Fibroblast of peridontal ligament (primary cell): ENCODE data around the gene THSD4.

ENCODE experiments used
- DNase-seq: peaks from one replicate; pipeline ENCODE4 v3.0.0-alpha.2; 2010; ENCODE audit errors: extremely low read depth

THSD4 gene

DNA sequence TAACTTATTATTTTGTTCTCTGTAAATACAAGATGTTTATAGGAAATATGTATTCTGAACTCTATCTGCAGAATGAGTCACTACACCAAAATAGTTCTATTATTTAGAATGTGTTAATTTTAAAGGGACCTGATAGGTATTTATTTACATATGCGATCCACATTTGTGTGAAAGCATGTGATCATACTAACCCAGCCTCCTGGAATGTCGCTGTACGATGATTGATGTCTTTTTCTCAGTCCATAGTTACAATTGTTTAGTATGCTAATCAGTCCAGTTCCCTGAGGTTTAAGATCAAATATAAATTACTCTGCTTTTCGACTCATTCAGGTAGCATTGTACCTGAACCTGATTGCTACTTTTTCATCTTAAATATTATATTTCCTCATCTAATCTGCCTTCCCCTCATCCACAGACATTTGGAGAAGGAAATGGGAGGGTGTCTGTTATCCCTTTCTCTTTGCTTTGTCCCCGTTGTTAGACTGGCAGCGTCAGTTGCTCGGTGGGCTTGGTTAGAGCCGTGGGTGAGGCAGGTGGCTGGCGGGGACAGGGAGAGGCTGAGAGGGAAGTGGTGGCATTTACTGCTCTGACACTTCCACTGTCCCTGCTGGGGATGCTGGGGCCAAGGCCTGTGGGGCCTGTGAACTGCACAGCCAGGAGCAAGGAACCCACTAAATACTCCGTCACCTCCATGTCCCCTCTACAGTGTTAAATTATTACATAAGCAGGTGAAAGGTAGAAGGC lies 667.3 kb downstream of the THSD4 start:
- no peak for DNase-seq

DNA sequence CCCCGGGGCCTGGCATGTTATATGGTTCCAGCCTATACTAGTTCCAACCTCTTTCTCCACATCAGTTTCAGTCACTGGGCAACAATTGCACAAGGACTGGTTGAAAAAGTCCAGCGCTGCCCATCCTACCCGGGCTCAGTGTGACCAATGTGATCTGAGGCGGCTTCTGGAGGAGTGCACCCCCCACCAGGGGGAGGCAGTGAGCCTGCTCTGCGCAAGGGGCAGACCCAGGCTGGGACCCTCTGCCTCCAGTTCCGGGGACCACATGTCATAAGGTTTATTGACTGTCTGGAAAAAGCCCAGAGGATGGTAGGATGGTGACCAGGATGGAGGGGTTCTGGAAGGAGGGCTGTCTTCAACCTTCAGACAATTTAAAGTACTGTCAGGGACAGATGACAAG lies 669.4 kb downstream of the THSD4 start:
- DNase-seq: no peak

DNA sequence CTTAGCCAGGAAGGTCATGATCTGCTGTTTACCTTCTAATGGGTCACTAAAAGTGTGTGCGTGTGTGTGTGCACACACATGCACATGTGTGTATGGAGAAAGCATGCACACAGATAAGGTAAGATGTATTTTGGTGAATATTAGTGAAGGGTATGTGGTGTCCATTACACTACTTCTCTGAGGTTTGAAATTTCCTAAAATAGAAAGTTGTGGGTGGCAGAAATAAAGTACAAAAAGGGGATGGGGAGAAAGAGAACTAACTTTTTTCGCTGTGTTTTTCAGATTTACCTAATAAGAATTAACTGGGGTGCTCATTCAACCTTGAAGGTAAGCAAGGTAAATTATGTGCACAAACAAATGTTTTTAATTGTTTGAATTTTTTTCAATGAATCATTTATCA lies 670.7 kb downstream of the THSD4 start:
- no peak for DNase-seq

DNA sequence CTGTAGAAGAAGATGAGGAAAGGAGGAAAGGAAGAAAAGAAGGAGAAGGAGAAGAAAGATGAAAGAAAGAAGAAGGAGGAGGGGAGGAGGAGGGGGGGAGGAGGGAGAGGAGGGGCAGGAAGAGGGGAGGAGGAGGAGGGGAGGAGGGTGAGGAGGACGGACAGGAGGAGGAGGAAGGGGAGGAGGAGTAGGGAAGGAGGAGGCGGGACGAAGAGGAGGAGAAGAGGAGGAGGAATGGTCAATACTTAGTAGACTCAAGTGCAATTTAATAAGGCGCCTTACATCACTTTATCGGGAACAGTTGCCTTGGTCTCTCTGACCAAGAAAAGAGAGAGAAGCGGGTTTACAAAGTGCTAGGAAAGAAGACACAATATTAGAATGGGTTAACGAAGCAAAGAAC lies 671.4 kb downstream of the THSD4 start:
- no peak for DNase-seq

DNA sequence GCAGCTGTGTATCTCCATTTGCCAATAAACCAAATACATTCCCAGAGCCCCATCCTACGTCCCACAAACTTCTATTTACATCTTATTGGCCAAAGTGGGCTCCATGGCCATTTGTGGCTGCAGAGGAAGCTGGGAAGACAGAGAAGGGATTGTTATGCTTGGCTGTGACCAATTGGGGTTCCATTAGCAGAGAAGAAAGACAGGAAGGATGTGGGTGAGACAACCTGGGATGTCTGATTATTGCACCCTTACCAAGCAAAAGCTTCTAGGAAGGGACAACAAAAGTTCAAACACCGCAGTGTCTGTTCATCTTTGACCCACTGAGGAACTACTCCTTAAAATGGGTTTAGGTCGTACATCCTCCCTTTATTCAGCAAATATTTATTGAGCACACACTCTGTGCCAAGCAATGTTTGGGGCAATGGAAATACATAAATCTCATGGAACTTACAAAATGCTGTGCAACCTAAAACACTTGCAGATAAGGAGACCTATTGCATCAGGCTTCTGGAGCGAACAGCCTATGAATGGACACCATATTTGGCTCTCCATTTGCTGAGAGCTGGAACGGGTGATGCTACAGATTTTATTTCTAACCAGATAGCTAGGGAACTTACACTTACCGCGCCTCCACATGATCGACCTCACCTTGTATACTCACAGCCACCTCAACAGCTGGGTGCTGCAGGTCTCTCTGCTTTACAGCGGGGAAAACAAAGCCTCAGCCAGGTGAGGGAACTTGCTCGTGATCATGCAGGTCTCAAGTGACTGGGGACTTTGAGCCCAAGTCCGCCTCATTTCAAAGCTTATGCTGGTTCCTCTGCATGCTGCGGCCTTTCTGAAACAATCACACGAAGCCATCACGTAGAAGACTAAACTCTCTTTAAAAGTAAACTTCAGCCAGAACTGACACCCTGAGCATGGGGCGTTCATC lies 673.6 kb downstream of the THSD4 start:
- no peak for DNase-seq

DNA sequence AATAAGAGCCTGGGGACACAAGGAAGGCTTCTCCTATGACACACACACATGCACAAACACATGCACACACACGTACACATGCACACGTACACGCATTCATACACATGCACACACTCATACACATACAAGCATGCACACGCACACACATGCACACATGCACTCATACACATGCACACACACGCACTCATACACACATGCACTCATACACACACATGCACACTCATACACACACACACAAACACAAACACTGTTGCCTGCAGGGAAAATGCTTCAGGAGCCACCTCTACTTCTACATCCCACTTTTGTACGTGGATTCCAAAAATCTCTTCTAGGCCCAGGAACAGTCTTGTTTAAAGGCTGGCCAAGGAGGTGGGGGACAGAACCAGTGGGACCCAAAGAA lies 674.3 kb downstream of the THSD4 start:
- no peak for DNase-seq

DNA sequence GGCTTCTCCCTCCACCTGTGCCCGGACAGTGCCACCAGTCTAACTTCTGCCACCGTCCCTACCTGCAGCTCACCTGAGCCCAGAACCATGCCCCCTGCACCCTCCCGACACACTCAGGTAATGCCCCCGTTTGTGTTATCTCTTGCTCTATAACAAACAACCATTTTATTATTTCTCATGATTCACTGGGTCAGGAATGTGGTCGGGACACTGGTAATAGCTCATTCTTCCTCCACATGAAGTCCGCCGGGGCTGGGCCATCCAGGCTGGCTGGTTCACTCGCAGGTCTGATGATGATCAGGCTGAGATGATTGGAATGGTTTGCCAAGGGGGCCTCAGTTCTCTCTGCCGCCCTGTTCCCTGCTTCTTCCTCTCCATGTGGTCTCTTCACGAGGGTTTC lies 674.8 kb downstream of the THSD4 start:
- DNase-seq: no peak

DNA sequence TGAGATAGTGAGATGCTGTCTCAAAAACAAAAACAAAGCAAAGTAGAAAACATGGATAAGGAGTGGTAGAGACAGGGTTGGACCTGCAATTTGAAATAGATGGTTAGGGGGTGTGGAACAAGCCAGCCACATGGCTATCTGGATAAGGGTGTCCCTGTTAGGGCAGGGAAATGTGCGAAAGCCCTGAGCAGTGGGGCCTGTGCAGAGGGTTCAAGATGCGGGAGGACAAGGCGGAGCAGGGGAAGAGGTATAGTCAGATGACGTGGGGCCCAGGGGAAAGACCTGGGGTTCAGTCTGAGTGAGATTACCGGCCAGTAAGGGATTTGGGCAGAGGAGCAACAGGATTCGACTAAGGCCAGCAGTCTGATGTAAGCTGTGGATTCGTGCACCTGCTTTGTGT lies 676.7 kb downstream of the THSD4 start:
- DNase-seq: no peak

DNA sequence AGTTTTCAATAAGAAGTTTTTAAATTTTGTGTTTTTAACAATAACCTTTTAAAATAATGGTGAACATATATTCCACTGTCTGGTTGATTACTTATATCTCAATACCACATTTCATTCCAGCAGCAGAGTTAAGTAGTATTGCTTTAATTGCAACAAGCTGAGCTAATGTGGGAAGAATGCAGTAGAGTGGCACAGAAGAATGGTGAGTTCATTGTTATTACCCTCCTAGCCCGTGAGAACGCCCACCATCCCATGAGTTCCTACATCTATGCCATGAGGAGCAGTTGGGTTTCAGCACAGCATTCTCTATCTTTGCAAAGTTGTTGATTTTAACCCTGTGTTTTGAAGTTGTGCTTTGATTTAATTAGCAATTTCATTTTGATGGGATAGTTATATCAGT lies 677.2 kb downstream of the THSD4 start:
- DNase-seq: peak; percentile 72

DNA sequence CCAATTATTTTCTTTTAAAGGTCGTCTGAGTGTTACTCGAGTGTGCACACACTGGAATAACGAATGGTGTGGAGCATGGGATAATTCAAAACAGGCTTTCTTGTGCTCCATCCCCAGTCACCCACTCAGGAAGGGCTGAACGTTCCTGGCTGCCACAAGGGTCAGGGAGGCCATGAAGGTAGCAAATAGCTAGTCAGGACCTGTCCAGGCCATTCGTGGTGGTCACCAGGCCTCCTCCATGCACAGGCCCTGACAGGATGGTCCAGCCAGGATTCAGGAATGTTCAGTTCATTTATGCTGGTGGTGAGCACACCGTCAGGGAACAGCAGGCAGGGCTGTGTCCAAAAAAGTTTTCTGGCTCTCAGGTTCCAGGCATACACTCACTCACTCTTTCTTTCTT lies 683.4 kb downstream of the THSD4 start:
- no peak for DNase-seq

DNA sequence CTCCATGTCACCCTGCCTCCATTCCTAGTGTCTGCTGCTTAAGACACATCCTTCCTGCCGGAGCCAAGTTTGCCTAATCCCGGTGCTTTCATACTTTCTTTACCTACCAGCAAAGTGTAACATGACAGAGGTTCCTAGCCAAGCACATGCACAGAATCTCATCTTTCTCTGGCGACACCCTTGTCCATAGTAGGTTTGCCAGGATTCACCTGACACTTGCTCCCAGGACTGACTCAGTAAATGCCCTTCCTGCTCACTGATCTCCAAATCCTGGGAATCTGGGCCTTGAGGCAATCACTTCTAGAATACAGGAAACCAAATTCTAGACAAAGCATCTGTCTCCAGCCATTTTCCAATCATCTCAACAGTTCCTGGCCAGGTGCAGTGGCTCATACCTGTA lies 684.9 kb downstream of the THSD4 start:
- no peak for DNase-seq

DNA sequence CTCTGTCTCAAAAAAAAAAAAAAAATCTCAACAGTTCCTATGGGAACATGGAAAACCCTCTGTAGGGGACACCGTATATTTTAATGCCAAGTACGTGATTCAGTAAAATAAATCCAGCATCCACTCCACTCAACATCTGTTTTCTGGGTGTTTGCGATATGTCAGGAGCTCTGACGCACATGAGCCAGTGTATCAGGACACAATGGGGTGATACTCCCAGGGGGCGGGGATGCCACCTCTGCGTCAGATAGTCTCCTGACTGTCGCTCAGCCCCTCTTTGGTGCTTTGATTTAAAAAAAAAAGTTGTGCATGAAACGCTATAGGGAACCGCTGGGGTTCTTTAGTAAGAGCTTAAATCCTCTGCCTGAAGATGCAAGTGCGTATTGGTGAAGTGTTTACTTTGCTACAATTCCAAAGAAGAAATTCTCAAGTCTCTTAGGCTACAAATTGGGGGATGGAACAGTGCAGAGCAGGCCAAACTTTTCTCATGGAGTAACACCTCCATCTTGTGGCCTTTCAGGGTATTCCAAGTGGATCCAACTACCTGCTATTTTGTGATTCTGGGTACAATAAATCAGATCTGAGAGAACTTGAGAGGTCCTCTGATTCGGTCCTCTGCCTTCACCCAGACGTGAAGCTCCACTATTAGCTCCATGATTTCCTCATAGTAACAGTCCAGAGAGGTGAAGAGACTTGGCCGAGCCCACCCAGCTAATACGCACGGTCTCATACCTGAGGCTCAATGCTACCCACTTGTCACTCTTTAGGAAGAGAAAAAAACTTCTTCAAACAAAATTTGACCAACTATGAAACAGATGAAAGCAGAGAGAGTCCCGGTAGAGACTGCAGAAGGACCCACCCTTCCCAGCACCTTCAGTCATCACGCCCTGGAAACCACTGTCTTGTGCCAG lies 685.8 kb downstream of the THSD4 start:
- DNase-seq: peak; percentile 91

DNA sequence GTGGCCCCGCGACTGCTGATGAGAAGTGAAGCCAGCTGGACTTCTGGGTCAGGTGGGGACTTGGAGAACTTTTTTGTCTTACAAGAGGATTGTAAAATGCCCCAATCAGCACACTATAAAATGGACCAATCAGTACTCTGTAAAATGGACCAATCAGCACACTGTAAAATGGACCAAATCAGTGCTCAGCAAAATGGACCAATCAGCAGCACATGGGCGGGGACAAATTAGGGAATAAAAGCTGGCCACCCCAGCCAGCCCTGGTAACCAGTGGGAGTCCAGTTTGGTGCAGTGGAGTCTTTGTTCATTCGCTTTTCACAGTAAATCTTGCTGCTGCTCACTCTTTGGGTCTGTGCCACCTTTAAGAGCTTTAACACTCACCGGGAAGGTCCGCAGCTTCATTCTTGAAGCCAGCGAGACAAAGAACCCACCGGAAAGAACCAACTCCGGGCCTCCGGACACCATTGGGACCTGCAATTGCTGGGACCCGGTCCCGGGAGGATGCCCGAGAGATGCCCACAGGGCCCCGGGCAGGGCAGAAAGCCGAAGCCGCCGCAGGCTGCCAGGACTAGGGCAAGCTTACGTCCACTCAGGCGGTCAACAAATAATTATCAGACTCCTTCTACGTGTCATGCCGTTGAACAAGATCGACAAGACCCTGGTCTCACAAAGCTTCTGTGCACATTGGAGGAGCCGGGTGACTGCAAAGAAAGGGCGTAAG lies 686.8 kb downstream of the THSD4 start:
- no peak for DNase-seq

DNA sequence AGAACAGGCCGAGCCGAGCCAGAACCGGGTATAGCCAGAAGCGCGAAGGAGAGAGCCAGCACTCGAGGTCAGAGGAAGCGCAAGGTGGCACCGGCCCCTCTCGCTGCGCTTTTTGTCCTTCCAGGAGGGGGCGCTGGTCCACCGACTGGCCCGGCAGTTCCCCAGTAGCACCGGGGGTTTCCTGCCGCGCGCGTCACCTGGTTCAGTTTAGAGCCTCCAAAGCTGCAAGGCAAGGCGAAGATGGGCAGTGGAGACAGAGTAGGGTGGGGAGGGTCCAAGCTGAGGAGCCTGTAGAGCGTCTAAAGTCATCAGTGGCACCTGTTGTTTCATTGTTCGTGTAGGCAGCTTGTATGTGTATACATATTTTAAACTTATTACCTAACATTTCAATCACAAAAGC lies 687.5 kb downstream of the THSD4 start:
- no peak for DNase-seq

DNA sequence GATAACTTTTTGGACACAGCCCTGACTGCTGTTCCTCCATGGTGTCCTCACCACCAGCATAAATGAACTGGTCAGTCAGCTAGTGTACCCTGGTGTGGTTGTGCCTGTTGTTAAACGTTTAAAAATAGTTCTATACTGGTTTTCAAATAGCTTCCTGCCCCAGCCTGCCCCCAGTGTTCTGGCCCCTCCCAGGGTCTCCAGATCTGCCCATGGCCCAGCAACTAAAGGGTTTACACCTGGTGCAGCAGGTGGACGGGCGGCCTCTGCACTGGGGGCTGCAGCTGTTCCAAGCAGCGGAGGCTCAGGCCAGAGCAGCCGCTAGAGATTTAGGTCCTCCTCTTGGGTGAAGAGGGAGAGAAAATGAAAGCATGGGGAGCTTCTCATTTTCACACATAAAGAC lies 689.0 kb downstream of the THSD4 start:
- DNase-seq: no peak

DNA sequence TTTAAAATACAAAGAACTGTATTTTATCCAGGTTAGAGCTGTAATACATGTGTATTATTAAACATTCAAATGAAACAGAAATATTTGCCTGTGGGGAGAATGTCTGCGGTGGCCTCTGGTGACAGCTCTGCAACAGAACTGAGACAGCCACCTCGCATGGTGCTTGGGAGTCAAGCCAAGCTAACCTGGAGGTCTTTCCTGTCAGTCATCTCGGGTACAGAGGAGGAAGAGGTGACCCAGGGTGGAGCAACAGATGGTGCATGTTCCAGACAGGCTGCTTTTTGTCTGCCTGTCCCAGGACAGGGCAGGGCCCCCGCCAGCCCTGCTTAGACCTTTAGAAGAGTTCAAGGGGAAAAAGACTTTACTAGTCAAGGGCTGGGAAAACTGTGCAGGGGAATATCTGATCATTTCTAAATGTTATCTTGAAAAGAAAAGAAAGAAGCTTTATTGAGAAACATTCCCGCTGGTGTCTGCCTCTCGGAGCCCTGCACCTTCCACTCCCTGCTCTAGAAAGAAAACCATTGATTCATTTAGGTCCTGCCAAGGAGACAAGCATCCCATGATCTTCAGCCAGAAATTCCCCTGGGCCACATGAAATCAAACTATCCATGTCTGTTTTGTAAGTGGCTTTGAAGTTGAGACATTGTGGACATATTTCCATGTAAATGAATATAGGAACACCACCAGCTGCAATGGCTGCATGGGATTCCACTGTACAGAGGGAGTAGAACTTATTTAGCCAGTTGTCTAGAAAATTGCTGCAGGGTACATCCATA lies 689.6 kb downstream of the THSD4 start:
- DNase-seq: no peak

DNA sequence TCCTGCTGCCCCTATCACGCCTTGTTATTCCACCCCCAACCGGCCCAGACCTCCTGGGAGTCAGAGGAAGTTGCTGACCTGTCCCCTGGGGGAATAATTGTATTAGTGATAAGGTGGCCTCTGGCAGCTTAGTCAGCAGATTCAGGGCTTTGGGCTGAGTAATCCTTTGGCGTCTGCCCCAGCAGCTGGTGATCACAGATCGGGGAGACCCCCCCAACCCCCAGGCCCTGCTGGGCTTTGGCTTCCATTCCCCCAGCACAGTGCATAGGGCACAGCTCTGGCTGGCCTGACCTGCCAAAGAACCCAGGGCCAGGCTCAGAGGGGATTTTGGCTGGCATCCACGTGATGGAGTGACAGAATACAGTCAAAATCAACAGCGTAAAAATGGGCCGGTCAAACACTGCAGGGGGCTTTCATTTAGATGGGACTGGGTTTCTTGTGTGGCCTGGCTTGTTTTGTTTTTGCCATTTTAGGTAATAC lies 691.2 kb downstream of the THSD4 start:
- no peak for DNase-seq

DNA sequence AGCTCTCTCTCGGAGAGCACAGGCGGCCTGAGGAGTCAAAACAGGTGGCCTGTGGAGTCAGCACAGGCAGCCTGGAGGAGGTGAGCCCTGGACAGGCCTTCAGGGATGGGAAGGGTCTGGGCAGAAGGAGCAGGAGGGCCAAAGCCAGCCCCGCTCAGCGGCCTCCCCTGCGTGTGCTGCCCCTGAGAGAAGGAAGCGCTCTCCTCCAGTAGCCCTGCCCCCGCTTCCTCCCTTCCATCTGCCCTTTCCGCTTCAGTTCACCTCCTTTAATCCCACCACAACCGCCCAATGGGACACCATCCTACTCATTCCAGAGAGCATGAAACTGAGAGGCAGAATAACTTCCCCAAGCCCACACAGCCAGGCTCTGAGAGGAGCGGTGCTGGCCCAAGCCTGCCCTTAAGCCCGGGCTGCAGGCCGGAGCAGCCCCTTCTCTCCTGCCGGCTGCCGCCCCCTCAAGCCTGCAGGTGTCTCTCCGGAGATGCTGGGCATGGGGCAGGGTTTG lies 691.9 kb downstream of the THSD4 start:
- no peak for DNase-seq

DNA sequence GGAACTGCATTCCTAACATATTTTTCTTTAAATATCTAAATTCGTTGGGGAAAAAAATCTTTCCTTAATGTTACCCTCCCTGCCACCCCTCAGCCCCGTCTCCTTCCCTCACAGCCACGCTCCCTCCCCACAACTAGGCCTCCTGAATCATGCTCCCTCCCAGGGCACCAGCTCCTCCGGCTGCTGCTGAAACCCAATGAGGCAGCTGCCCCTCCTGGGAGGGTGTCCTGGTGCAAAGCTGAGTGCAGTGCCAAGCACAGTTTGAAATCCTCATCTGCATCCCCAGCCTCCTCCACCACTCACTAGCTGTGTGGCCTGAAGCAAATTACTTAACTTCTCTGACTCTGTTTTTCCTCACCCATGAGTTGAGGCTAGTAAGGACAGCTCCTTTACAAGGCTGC lies 692.4 kb downstream of the THSD4 start:
- peak; percentile 40 for DNase-seq

DNA sequence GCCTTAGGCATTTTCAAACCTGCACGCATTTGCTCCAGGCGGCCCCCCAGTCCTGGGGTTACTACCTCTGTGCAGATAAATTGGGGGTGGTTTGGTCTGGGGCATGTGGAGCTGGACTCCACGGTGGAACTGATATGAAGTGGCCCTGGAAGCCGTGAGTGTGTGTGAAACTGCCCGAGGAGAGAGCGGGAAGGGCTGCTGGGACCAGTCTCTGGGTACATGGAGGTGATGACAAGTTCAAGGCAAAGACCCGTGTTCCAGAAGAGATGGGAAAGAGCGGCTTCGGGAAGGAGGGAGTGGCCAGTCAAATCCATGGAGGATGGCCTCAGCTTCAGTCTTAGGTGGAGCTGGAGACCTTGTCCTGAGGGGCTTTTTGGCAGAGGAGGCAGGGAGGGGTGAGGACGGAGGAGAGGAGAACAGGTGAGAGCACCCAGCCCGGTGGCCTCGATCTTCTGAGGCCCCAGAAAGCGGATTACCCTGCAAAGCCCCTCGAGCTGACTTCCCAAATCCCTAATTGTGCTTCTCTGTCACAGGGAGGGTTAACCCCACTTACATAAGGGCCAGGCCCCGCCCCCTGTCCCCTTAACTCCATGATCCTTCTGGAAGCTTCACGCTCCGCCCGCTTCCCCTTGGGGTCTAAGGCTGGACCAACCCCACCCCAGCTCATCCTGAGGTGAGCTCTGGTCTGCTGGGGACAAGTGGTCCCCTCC lies 693.2 kb downstream of the THSD4 start:
- DNase-seq: no peak
